ENCODE measurements around the gene FLNB.

Gene FLNB

GRCh38 chr3:57989646-57990045 lies 18.6 kb upstream of the FLNB start:
- no peak overlapping the region for H3K4me3 ChIP-seq (ENCODE audit: low read depth, low read length)
- TF ChIP-seq CTCF (IDR thresholded peaks at IDR 0.05; ENCODE audit: borderline replicate concordance, insufficient read depth, low read depth, low read length), result no peak

- H3K4me3 ChIP-seq (ENCODE audit: low read depth, low read length), result no peak overlapping the region
- no peak for TF ChIP-seq CTCF (IDR thresholded peaks at IDR 0.05; ENCODE audit: borderline replicate concordance, insufficient read depth, low read depth, low read length)
These were observed 15.6 kb upstream of the FLNB start for GRCh38 chr3:57992452-57993213.

GRCh38 chr3:57998366-57999283 lies 9.6 kb upstream of the FLNB start:
- H3K4me3 ChIP-seq (ENCODE audit: low read depth, low read length), result no peak overlapping the region
- no peak for TF ChIP-seq CTCF (IDR thresholded peaks at IDR 0.05; ENCODE audit: borderline replicate concordance, insufficient read depth, low read depth, low read length)

GRCh38 chr3:57999417-58000115 lies 8.7 kb upstream of the FLNB start:
- TF ChIP-seq CTCF (IDR thresholded peaks at IDR 0.05; ENCODE audit: borderline replicate concordance, insufficient read depth, low read depth, low read length), result no peak
- H3K4me3 ChIP-seq (ENCODE audit: low read depth, low read length), result no peak overlapping the region

- TF ChIP-seq CTCF (IDR thresholded peaks at IDR 0.05; ENCODE audit: borderline replicate concordance, insufficient read depth, low read depth, low read length), result no peak
- H3K4me3 ChIP-seq (ENCODE audit: low read depth, low read length), result no peak overlapping the region
These were observed 7.7 kb upstream of the FLNB start for GRCh38 chr3:58000306-58001085.

GRCh38 chr3:58001086-58001467 lies 7.1 kb upstream of the FLNB start:
- no peak for TF ChIP-seq CTCF (IDR thresholded peaks at IDR 0.05; ENCODE audit: borderline replicate concordance, insufficient read depth, low read depth, low read length)

More at GRCh38 chr3:58001086-58001467, 7.1 kb upstream of the FLNB start:
- H3K4me3 ChIP-seq (ENCODE audit: low read depth, low read length), result no peak overlapping the region
